Testis (tissue), 2 donors: ENCODE data around the gene GCSH.
A peak's percentile ranks its signal among the peaks of the same experiment; 100 is the strongest.

Experiments
- CTCF ChIP-seq, 3 experiments: fragments of 450-650 bp in 2 of 3; fragments of 200-600 bp in 1 of 3; sonication (generic) in 1 of 3; IDR thresholded peaks; one replicate each; pipeline ENCODE4 v1.5.1; 2016 to 2019; ENCODE audit warnings: antibody characterized with exemption in 3 of 3, mild to moderate bottlenecking in 2 of 3, moderate library complexity in 1 of 3
- POLR2A ChIP-seq: fragments of 450-650 bp; IDR thresholded peaks from one replicate; pipeline ENCODE4 v1.6.1; 2017; ENCODE audit warnings: antibody characterized with exemption, mild to moderate bottlenecking, moderate library complexity

- peak; percentile 93 to 99 (median 95) for TF ChIP-seq CTCF (IDR thresholded peaks at IDR 0.05)
- TF ChIP-seq POLR2A, result no peak
Observed at GRCh38 chr16:81035398-81035974, 60.7 kb downstream of the GCSH start, which contains the start of gene ATMIN.
